SK-N-MC (cell line): ENCODE data around the gene PCDHA13.

Source experiments
- EZH2 ChIP-seq: fragments of 200-600 bp; sonication (generic); IDR thresholded peaks from one replicate; pipeline ENCODE4 v1.6.1; 2017; ENCODE audit warnings: antibody characterized with exemption
- POLR2AphosphoS5 ChIP-seq: IDR thresholded peaks from 2 replicates; pipeline ENCODE4 v1.6.1; 2012; ENCODE audit warnings: mild to moderate bottlenecking, low read depth, low read length, borderline replicate concordance

DNA sequence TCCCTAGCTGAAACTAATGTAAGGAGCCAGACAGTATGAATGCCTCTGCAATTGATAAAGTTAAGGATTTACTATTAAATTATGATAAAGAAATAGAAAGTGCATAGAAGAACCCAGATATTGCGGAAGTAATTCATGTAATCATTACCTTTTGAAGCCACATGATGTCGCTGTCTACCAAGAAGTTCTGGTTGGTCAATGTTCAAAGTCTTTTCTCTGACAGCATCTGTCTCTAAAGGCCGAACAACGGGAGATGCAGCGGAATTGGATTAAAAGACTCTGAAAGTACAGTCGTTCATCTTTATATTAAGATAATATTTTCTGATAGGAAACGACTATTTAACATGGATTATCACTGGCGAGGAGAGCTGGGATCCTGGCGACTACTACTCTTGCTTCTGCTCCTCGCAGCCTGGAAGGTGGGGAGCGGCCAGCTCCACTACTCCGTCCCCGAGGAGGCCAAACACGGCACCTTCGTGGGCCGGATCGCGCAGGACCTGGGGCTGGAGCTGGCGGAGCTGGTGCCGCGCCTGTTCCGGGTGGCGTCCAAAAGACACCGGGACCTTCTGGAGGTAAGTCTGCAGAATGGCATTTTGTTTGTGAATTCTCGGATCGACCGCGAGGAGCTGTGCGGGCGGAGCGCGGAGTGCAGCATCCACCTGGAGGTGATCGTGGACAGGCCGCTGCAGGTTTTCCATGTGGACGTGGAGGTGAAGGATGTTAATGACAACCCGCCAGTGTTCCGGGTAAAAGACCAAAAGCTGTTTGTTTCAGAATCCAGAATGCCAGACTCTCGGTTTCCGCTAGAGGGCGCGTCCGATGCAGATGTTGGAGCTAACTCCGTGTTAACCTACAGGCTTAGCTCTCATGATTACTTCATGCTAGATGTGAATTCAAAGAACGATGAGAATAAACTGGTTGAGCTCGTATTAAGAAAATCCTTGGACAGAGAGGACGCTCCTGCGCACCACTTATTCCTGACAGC is 40.7 kb upstream of the PCDHA13 start, which contains the start of gene PCDHA8:
- TF ChIP-seq EZH2 (no peak), POLR2AphosphoS5 (no peak)
